Uterus (tissue), 2 donors: ENCODE results near the gene RAB5B.

Experiments used
- CTCF ChIP-seq, 4 experiments: fragments of 200-600 bp in 2 of 4; fragments of 450-650 bp in 2 of 4; sonication (generic) in 2 of 4; IDR thresholded peaks; one replicate each; pipeline ENCODE4 v1.5.1; 2016 to 2019; ENCODE audit warnings: antibody characterized with exemption in 4 of 4, mild to moderate bottlenecking in 2 of 4, moderate library complexity in 1 of 4
- POLR2A ChIP-seq, 2 donors: fragments of 450-650 bp; IDR thresholded peaks; one replicate each; pipeline ENCODE4 v1.6.1; 2016; ENCODE audit warnings: antibody characterized with exemption in 2 of 2, mild to moderate bottlenecking in 1 of 2, moderate library complexity in 1 of 2

GRCh38 chr12:55929306-55929791, 44.5 kb upstream of the RAB5B start:
- no peak for TF ChIP-seq CTCF (IDR thresholded peaks at IDR 0.05)
- TF ChIP-seq POLR2A (IDR thresholded peaks at IDR 0.05) = no peak
